ENCODE results near the gene ETV3L. TPM values are rescaled to one million over a fixed set of nuclear protein-coding genes. Genes with fewer than 3 reads are reported as not detected.

Gene ETV3L
- total and polyA plus RNA-seq, 2 experiments from 2014 or later, result not detected

DNA sequence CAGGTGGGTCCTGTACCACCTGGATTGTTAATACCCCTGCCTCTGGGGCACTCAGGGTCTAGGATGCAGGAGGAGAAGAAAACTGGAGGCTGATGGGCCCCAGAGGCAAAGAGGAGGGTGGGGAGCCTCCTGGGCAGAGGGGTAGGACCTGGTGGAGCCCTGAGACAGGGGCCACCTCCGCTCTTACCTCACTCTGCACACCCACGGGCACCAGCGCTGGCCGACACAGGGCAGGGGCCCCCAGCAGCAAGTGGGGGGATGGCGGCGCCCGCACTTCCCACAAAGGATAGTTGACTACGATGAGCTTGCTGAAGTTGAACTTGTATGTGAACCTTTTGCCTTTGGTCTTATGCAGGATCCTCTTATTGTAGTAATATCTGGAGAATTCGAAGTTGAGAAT, 1.1 kb downstream of the ETV3L start:
- H3K27ac Mint-ChIP-seq, result no peak overlapping the region
- ATAC-seq, result no peak
- no peaks in the 10 kb centered on the region for H3K79me2 ChIP-seq (replicated peaks; ENCODE audit: insufficient read depth)

GRCh38 chr1:157097692-157098091, 1.9 kb downstream of the ETV3L start:
- Histone ChIP-seq H3K79me2 (replicated peaks; ENCODE audit: insufficient read depth) (no peaks in the 10 kb centered on the region), H3F3A (replicated peaks; ENCODE audit: low read depth) (no peaks in the 10 kb centered on the region), H4K20me1 (replicated peaks; ENCODE audit: insufficient read depth) (no peaks in the 10 kb centered on the region), H3K27me3 (ENCODE audit: insufficient read depth) (no peaks in the 10 kb centered on the region), H3K4me1 (ENCODE audit: insufficient read depth) (peaks cover 7% of the 10 kb centered on the region; the same call in 1 of the 2 replicates), H3K4me2 (no peak overlapping the region), H2AFZ (no peak overlapping the region), H3K27ac (ENCODE audit: low read depth) (no peak overlapping the region), H3K4me3 (no peak overlapping the region), H3K9me2 (ENCODE audit: insufficient read depth) (no peaks in the 10 kb centered on the region), H3K36me3 (ENCODE audit: insufficient read depth) (no peaks in the 10 kb centered on the region)
- DNase-seq (ENCODE audit: low spot score), result no peak
- Mint-ChIP-seq H3K27me3 (ENCODE audit: insufficient read depth, low read depth, poor library complexity) (peaks cover 16% of the 10 kb centered on the region), H3K4me1 (peaks cover 8% of the 10 kb centered on the region), H3K36me3 (ENCODE audit: low read depth) (no peaks in the 10 kb centered on the region; the same call in 2 of the 3 replicates), H3K4me3 (no peak overlapping the region), H3K27ac (no peak overlapping the region), H3K9me3 (no peaks in the 10 kb centered on the region)
- ATAC-seq, result no peak
- TF ChIP-seq CREB1 (CRISPR knock-in tag; IDR thresholded peaks at IDR 0.05; ENCODE audit: low read depth), result no peak
- no peak for TF ChIP-seq REST (IDR thresholded peaks at IDR 0.05; ENCODE audit: unreplicated experiment)
- no peak for TF ChIP-seq POLR2AphosphoS5 (IDR thresholded peaks at IDR 0.05; ENCODE audit: low read depth)
- TF ChIP-seq, protein P1, sequence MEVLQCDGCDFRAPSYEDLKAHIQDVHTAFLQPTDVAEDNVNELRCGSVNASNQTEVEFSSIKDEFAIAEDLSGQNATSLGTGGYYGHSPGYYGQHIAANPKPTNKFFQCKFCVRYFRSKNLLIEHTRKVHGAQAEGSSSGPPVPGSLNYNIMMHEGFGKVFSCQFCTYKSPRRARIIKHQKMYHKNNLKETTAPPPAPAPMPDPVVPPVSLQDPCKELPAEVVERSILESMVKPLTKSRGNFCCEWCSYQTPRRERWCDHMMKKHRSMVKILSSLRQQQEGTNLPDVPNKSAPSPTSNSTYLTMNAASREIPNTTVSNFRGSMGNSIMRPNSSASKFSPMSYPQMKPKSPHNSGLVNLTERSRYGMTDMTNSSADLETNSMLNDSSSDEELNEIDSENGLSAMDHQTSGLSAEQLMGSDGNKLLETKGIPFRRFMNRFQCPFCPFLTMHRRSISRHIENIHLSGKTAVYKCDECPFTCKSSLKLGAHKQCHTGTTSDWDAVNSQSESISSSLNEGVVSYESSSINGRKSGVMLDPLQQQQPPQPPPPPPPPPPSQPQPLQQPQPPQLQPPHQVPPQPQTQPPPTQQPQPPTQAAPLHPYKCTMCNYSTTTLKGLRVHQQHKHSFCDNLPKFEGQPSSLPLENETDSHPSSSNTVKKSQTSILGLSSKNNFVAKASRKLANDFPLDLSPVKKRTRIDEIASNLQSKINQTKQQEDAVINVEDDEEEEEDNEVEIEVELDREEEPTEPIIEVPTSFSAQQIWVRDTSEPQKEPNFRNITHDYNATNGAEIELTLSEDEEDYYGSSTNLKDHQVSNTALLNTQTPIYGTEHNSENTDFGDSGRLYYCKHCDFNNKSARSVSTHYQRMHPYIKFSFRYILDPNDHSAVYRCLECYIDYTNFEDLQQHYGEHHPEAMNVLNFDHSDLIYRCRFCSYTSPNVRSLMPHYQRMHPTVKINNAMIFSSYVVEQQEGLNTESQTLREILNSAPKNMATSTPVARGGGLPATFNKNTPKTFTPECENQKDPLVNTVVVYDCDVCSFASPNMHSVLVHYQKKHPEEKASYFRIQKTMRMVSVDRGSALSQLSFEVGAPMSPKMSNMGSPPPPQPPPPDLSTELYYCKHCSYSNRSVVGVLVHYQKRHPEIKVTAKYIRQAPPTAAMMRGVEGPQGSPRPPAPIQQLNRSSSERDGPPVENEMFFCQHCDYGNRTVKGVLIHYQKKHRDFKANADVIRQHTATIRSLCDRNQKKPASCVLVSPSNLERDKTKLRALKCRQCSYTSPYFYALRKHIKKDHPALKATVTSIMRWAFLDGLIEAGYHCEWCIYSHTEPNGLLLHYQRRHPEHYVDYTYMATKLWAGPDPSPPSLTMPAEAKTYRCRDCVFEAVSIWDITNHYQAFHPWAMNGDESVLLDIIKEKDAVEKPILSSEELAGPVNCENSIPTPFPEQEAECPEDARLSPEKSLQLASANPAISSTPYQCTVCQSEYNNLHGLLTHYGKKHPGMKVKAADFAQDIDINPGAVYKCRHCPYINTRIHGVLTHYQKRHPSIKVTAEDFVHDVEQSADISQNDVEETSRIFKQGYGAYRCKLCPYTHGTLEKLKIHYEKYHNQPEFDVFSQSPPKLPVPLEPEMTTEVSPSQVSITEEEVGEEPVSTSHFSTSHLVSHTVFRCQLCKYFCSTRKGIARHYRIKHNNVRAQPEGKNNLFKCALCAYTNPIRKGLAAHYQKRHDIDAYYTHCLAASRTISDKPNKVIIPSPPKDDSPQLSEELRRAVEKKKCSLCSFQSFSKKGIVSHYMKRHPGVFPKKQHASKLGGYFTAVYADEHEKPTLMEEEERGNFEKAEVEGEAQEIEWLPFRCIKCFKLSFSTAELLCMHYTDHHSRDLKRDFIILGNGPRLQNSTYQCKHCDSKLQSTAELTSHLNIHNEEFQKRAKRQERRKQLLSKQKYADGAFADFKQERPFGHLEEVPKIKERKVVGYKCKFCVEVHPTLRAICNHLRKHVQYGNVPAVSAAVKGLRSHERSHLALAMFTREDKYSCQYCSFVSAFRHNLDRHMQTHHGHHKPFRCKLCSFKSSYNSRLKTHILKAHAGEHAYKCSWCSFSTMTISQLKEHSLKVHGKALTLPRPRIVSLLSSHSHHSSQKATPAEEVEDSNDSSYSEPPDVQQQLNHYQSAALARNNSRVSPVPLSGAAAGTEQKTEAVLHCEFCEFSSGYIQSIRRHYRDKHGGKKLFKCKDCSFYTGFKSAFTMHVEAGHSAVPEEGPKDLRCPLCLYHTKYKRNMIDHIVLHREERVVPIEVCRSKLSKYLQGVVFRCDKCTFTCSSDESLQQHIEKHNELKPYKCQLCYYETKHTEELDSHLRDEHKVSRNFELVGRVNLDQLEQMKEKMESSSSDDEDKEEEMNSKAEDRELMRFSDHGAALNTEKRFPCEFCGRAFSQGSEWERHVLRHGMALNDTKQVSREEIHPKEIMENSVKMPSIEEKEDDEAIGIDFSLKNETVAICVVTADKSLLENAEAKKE (CRISPR knock-in tag; IDR thresholded peaks at IDR 0.05), result no peak
- TF ChIP-seq NANOG (IDR thresholded peaks at IDR 0.05; ENCODE audit: borderline replicate concordance), result no peak
- TF ChIP-seq ZNF114 (CRISPR knock-in tag; IDR thresholded peaks at IDR 0.05), result no peak
- no peak for TF ChIP-seq EZH2phosphoT487 (IDR thresholded peaks at IDR 0.05; ENCODE audit: unreplicated experiment)
- TF ChIP-seq STAT1 (IDR thresholded peaks at IDR 0.05; ENCODE audit: unreplicated experiment), result no peak
- TF ChIP-seq CTCF (conservative IDR thresholded peaks at IDR 0.05; ENCODE audit: low read depth in 2 of 2), result no peak
- TF ChIP-seq EZH2 (IDR thresholded peaks at IDR 0.05; ENCODE audit: low read depth, unreplicated experiment), result no peak
- no peak for TF ChIP-seq ZNF331 (CRISPR knock-in tag; IDR thresholded peaks at IDR 0.05; ENCODE audit: low read depth)

More for the DNA sequence above, 1.1 kb downstream of the ETV3L start:
- H3K36me3 Mint-ChIP-seq (ENCODE audit: low read depth), result no peaks in the 10 kb centered on the region; the same call in 2 of the 3 replicates
- Histone ChIP-seq H2AFZ (no peak overlapping the region), H3K27me3 (ENCODE audit: insufficient read depth) (no peaks in the 10 kb centered on the region), H3K27ac (ENCODE audit: low read depth) (no peak overlapping the region), H3K4me3 (no peak overlapping the region), H3K9me2 (ENCODE audit: insufficient read depth) (no peaks in the 10 kb centered on the region), H3K4me2 (no peak overlapping the region), H4K20me1 (replicated peaks; ENCODE audit: insufficient read depth) (no peaks in the 10 kb centered on the region), H3F3A (replicated peaks; ENCODE audit: low read depth) (no peaks in the 10 kb centered on the region), H3K4me1 (ENCODE audit: insufficient read depth) (peaks cover 7% of the 10 kb centered on the region; the same call in 1 of the 2 replicates), H3K36me3 (ENCODE audit: insufficient read depth) (no peaks in the 10 kb centered on the region)
- no peak for TF ChIP-seq STAT1 (IDR thresholded peaks at IDR 0.05; ENCODE audit: unreplicated experiment)
- TF ChIP-seq POLR2AphosphoS5 (IDR thresholded peaks at IDR 0.05; ENCODE audit: low read depth), result no peak
- no peak for DNase-seq (ENCODE audit: low spot score)
- no peak overlapping the region for H3K4me3 Mint-ChIP-seq
- no peaks in the 10 kb centered on the region for H3K9me3 Mint-ChIP-seq
- peaks cover 8% of the 10 kb centered on the region for H3K4me1 Mint-ChIP-seq
- peaks cover 16% of the 10 kb centered on the region for H3K27me3 Mint-ChIP-seq (ENCODE audit: insufficient read depth, low read depth, poor library complexity)
